MM.1S (cell line): ENCODE data around the gene TRPM2.

ENCODE experiments used
- EZH2 ChIP-seq: fragments of 300-600 bp; sonication (generic); optimal IDR thresholded peaks from 2 replicates; pipeline ENCODE3; 2017; ENCODE audit warnings: low read depth, mild to moderate bottlenecking, antibody characterized with exemption, low read length, mixed read lengths
- EZH2phosphoT487 ChIP-seq: fragments of 300-600 bp; sonication (generic); IDR thresholded peaks from 2 replicates; pipeline ENCODE4 v1.6.1; 2018; ENCODE audit warnings: antibody characterized with exemption, low read length
- TF ChIP-seq, protein P1 (sequence below): fragments of 300-600 bp; sonication (generic); IDR thresholded peaks from 2 replicates; pipeline ENCODE4 v1.5.1; 2016; ENCODE audit warnings: antibody characterized with exemption, low read length, mixed read lengths

DNA sequence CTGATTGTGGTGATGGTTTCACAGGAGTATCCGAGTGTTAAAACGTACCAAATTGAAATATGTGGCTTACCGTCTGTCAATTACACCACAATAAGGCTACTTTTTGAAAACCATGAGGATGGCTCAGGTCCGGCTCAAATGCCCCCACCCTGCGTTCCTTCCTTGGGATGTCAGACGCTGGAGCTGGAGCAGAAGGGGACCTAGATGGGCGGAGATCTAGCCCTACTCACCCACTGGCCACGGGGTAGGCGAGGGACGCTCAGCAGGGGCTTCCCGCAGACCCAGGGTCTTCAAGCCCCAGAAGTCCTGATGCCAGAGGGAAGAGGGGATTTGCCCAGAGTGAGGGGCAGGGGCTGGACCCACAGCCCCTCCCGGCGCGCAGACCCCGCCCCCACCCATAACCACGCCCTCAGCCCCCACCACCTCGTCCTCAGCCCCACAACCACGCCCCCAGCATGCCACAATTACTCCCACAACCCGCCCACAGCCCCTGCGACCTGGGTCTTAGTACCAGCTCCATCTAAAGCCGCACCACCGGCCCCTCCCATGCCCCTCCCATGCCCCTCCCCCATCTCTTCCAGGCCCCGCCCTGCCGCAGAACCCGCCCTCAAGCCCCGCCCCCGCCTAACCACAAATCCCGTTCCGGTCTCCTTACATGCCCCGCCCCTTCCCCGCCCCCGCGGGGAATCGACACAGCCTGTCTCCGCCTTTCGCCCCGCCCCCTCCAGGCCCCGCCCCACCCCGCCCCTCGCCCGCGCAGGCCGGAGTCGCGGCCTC is 101.5 kb downstream of the TRPM2 start, which contains the start of gene LRRC3:
- TF ChIP-seq, protein P1, sequence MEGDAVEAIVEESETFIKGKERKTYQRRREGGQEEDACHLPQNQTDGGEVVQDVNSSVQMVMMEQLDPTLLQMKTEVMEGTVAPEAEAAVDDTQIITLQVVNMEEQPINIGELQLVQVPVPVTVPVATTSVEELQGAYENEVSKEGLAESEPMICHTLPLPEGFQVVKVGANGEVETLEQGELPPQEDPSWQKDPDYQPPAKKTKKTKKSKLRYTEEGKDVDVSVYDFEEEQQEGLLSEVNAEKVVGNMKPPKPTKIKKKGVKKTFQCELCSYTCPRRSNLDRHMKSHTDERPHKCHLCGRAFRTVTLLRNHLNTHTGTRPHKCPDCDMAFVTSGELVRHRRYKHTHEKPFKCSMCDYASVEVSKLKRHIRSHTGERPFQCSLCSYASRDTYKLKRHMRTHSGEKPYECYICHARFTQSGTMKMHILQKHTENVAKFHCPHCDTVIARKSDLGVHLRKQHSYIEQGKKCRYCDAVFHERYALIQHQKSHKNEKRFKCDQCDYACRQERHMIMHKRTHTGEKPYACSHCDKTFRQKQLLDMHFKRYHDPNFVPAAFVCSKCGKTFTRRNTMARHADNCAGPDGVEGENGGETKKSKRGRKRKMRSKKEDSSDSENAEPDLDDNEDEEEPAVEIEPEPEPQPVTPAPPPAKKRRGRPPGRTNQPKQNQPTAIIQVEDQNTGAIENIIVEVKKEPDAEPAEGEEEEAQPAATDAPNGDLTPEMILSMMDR, result no peak
- TF ChIP-seq EZH2 (no peak), EZH2phosphoT487 (no peak)
